Neural crest cell (in vitro differentiated cells): Measurements from ENCODE around the gene RBM45. TPM values are rescaled to one million over a fixed set of nuclear protein-coding genes. Genes with fewer than 3 reads are reported as not detected.
A peak's percentile ranks its signal among the peaks of the same experiment; 100 is the strongest.

Experiments used
- DNase-seq: peaks from one replicate; pipeline ENCODE4 v3.0.0; 2021; ENCODE audit warnings: low read depth, mixed read lengths, low spot score
- H3K27ac Mint-ChIP-seq: one replicate; pipeline ENCODE4 v1.8.0; 2021; ENCODE audit warnings: mild to moderate bottlenecking, mixed read lengths; ENCODE audit not compliant: unreplicated experiment
- H3K27me3 Mint-ChIP-seq: 2 replicates; pipeline ENCODE4 v1.8.0; 2021; ENCODE audit warnings: low read depth, mild to moderate bottlenecking, mixed read lengths
- H3K36me3 Mint-ChIP-seq: 2 replicates; pipeline ENCODE4 v1.8.0; 2021; ENCODE audit warnings: low read depth, mild to moderate bottlenecking, mixed read lengths
- H3K4me1 Mint-ChIP-seq: 2 replicates; pipeline ENCODE4 v1.8.0; 2021; ENCODE audit warnings: mixed read lengths
- H3K4me3 Mint-ChIP-seq: one replicate; pipeline ENCODE4 v1.8.0; 2021; ENCODE audit warnings: mild to moderate bottlenecking, mixed read lengths
- H3K9me3 Mint-ChIP-seq: 2 replicates; pipeline ENCODE4 v1.8.0; 2021; ENCODE audit warnings: mixed read lengths
- long read RNA-seq: library from polyadenylated mRNA; unstranded; transcript quantifications from one replicate; pipeline ENCODE4 v2.0.0, GENCODE V29; 2020
- total RNA-seq: library from RNA; stranded (reverse); gene quantifications from 2 replicates; pipeline ENCODE4 v1.2.1, GENCODE V29; 2021
- TF ChIP-seq, protein P1 (sequence below): fragments of 200-600 bp; sonication (generic); conservative IDR thresholded peaks from 2 replicates; pipeline ENCODE4 v1.5.0; 2021; ENCODE audit warnings: antibody characterized with exemption, mild to moderate bottlenecking

RBM45 gene, protein sequence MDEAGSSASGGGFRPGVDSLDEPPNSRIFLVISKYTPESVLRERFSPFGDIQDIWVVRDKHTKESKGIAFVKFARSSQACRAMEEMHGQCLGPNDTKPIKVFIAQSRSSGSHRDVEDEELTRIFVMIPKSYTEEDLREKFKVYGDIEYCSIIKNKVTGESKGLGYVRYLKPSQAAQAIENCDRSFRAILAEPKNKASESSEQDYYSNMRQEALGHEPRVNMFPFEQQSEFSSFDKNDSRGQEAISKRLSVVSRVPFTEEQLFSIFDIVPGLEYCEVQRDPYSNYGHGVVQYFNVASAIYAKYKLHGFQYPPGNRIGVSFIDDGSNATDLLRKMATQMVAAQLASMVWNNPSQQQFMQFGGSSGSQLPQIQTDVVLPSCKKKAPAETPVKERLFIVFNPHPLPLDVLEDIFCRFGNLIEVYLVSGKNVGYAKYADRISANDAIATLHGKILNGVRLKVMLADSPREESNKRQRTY
- total RNA-seq, result 15.9 and 16.7 TPM in 2 replicates
- long read RNA-seq, transcript RBM45-201 (10 exons, 1,785 nt), result major isoform, 57 of 76 reads
- long read RNA-seq, transcript RBM45-207 (10 exons, 1,788 nt), result minor isoform, 8 of 76 reads
- long read RNA-seq, partial matches to known transcripts, result 1 of 76 reads
- long read RNA-seq, other reads (novel, unspliced or antisense), result 10 of 76 reads

DNA sequence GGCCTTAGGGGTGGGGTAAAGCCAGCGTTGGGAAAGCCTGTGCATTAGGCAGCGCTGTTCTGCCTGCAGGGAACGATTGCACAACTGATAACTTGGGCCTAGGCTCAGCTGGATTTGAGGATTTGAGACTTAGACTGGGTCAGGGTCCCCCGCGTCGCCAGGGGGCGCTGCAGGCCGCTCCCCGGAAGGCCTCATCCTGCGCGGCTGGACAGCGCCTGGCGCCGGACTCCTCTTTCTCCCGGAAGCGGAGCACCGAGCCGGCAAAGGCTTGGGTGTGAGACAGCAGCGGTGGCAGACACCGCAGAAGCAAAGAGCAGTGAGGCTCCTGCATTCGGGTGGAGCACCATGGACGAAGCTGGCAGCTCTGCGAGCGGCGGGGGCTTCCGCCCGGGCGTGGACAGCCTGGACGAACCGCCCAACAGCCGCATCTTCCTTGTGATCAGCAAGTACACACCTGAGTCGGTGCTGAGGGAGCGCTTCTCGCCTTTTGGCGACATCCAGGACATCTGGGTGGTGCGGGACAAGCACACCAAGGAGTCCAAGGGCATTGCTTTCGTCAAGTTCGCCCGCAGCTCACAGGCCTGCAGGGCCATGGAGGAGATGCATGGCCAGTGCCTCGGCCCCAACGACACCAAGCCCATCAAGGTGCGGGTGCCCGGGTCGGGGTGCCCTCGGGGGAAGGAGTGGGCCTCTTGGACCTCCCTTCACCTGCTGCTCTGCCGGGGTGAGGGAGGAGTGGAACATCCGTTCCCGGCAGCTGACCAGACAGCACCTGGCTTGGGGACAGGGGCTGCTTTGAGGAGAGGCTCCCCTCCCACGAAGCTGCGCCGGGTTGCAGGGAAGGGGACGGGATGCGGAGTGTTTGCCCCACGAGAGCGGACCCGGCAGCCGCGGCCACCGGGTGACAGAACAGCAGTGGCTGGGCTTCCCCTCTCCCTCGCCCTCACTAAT lies at the start of gene RBM45:
RBM45 (plus strand) TSS at position 236 of the 951 bp plus-strand sequence; CDS start at position 346, 110 bp downstream.
- peak; percentile 89 for DNase-seq
- TF ChIP-seq, protein P1, sequence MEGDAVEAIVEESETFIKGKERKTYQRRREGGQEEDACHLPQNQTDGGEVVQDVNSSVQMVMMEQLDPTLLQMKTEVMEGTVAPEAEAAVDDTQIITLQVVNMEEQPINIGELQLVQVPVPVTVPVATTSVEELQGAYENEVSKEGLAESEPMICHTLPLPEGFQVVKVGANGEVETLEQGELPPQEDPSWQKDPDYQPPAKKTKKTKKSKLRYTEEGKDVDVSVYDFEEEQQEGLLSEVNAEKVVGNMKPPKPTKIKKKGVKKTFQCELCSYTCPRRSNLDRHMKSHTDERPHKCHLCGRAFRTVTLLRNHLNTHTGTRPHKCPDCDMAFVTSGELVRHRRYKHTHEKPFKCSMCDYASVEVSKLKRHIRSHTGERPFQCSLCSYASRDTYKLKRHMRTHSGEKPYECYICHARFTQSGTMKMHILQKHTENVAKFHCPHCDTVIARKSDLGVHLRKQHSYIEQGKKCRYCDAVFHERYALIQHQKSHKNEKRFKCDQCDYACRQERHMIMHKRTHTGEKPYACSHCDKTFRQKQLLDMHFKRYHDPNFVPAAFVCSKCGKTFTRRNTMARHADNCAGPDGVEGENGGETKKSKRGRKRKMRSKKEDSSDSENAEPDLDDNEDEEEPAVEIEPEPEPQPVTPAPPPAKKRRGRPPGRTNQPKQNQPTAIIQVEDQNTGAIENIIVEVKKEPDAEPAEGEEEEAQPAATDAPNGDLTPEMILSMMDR, result peak; percentile 99
- Mint-ChIP-seq H3K4me1 (peaks cover 16% of the 10 kb centered on the region), H3K9me3 (no peaks in the 10 kb centered on the region), H3K4me3 (peak within 1 kb of the TSS; percentile 97), H3K27ac (peak within 1 kb of the TSS; percentile 67), H3K36me3 (no peaks in the 10 kb centered on the region), H3K27me3 (no peaks in the 10 kb centered on the region)

DNA sequence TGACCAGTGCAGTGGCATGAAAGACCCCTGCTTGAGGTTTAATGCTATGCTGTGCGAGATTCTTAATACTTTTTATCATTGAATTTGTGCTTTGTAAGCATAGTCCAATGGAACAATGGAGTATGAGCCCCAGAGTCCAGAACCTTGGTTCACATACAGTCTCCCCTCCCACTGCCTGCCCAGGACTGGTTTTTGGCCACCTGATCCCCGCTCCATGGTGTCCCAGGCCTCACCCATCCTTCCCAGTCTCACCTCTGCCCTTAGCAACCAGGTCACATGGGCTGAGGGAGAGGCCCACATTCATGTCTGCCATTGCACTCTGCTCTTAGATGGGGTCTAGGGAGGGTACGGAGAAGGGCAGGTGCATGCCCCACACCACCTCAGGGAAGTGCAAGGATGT lies 45.9 kb upstream of the RBM45 start:
- Mint-ChIP-seq H3K9me3 (no peaks in the 10 kb centered on the region), H3K4me1 (no peaks in the 10 kb centered on the region), H3K27ac (no peak overlapping the region), H3K27me3 (peaks cover 33% of the 10 kb centered on the region), H3K36me3 (no peaks in the 10 kb centered on the region), H3K4me3 (no peak overlapping the region)
- TF ChIP-seq, protein P1, result no peak
- no peak for DNase-seq

DNA sequence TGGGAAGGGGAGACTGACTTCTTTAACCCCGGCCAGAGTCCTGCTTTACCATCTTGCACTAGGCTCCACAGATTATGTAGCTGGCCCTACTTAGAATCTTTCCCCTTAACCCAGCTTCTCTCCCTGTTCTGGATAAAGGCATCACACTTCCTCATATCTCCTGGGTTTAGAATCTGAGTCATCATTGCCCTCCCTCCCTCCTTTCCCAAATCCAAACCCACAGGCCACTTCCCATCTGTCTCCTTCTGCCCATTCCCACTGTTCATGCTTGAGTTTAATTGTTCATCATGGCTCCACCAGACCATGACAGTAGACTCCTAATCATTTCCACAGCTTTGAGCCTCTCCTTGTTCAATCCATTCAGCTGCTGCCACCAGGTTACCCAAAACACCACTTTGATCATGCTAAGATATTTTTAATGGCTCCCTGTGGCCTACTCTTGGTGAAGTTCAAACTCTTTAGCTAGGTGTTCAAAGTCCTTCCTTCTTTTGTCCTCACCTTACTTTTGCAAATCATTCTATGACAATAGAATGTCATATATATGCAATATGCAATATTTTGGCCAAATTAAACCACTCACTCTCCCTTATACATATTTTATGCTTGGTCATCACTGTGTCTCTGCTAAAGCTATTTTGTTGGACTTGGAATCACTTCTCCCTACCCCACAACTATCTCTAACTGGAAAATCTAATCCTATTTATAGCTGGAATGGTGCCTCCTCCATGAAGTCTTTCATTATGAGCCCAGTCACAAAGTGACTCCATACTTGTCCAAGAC lies 45.2 kb upstream of the RBM45 start:
- H3K4me3 Mint-ChIP-seq, result no peak overlapping the region
- no peak overlapping the region for H3K27ac Mint-ChIP-seq
- H3K36me3 Mint-ChIP-seq, result no peaks in the 10 kb centered on the region
- H3K9me3 Mint-ChIP-seq, result no peaks in the 10 kb centered on the region
- no peak for DNase-seq
- TF ChIP-seq, protein P1, result no peak
- no peaks in the 10 kb centered on the region for H3K4me1 Mint-ChIP-seq
- H3K27me3 Mint-ChIP-seq, result peaks cover 41% of the 10 kb centered on the region

DNA sequence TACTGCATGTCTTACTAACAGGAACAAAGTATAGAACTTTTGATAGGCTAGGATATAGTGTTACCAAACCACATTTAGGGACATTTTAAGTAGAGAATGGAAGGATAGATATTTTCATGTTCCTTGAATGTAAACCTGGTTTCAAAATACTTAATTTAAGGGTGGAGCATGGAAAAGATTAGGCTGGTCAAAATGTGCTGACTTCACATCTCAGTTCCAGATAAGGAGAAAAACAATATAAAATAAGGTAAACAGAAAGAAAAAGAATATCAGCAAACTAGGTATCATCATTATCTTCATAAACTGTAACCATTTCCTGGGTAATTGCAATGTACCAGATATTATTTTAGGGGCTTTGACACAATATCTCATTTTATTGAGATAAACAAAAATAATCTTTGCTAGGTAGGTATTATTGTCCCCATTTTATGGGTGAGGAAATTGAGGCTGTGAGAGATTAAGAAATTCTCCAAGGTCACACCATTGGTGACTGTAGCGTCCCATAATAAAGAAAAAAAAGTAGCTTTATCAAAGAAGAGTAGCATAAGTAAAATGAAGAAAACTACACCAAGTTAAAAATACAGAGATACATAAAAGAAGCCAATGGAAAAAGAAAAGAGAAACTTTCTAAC lies 43.3 kb upstream of the RBM45 start:
- peaks cover 13% of the 10 kb centered on the region for H3K4me1 Mint-ChIP-seq
- TF ChIP-seq, protein P1, result no peak
- H3K27me3 Mint-ChIP-seq, result peaks cover 56% of the 10 kb centered on the region
- no peaks in the 10 kb centered on the region for H3K36me3 Mint-ChIP-seq
- no peak overlapping the region for H3K4me3 Mint-ChIP-seq
- no peak for DNase-seq
- H3K27ac Mint-ChIP-seq, result no peak overlapping the region
- H3K9me3 Mint-ChIP-seq, result no peaks in the 10 kb centered on the region
